GM19455 (cell line): ENCODE data around the gene CREBL2.
"Not testable (repeated sequence)": the region's sequence is repeated elsewhere in the genome, so short reads cannot be mapped to it uniquely, and the experiment has no call there.

Experiments used
- ATAC-seq: cut with Tn5 transposase; IDR thresholded peaks from one replicate; pipeline ENCODE4 v1.9.1; 2021; ENCODE audit not compliant: unreplicated experiment

CREBL2 gene

GRCh38 chr12:12630850-12631249 is 19.2 kb downstream of the CREBL2 start:
- ATAC-seq = no peak

GRCh38 chr12:12635651-12636050 is 24.0 kb downstream of the CREBL2 start:
- no peak for ATAC-seq

- no peak for ATAC-seq
These were observed 25.0 kb downstream of the CREBL2 start for GRCh38 chr12:12636641-12637040.

- not testable (repeated sequence) for ATAC-seq
These were observed 28.3 kb downstream of the CREBL2 start for GRCh38 chr12:12639995-12640394.

GRCh38 chr12:12641650-12642049 is 30.0 kb downstream of the CREBL2 start:
- ATAC-seq = no peak

GRCh38 chr12:12642916-12643315 is 31.2 kb downstream of the CREBL2 start:
- ATAC-seq = no peak

- ATAC-seq = no peak
These were observed 33.8 kb downstream of the CREBL2 start for GRCh38 chr12:12645485-12645884.

GRCh38 chr12:12645968-12646367 is 34.3 kb downstream of the CREBL2 start:
- ATAC-seq = not testable (repeated sequence)

- ATAC-seq = peak; percentile 47
These were observed 34.9 kb downstream of the CREBL2 start for GRCh38 chr12:12646483-12647072.

GRCh38 chr12:12648284-12648683 is 36.6 kb downstream of the CREBL2 start:
- ATAC-seq = no peak

GRCh38 chr12:12648951-12649650 is 37.4 kb downstream of the CREBL2 start:
- no peak for ATAC-seq

- ATAC-seq = no peak
These were observed 40.1 kb downstream of the CREBL2 start for GRCh38 chr12:12651752-12652151.

- not testable (repeated sequence) for ATAC-seq
These were observed 41.0 kb downstream of the CREBL2 start for GRCh38 chr12:12652704-12653103.

- no peak for ATAC-seq
These were observed 42.2 kb downstream of the CREBL2 start for GRCh38 chr12:12653922-12654321.

- no peak for ATAC-seq
These were observed 43.2 kb downstream of the CREBL2 start for GRCh38 chr12:12654691-12655460.

GRCh38 chr12:12660201-12660600 is 48.5 kb downstream of the CREBL2 start:
- ATAC-seq = no peak

- no peak for ATAC-seq
These were observed 49.6 kb downstream of the CREBL2 start for GRCh38 chr12:12661086-12661856.

GRCh38 chr12:12663644-12664294 is 52.1 kb downstream of the CREBL2 start:
- no peak for ATAC-seq

- ATAC-seq = no peak
These were observed 53.5 kb downstream of the CREBL2 start for GRCh38 chr12:12665194-12665593.

- no peak for ATAC-seq
These were observed 56.3 kb downstream of the CREBL2 start for GRCh38 chr12:12668005-12668404.

GRCh38 chr12:12669020-12669419 is 57.3 kb downstream of the CREBL2 start:
- no peak for ATAC-seq
